Heart right ventricle (tissue), 16 donors: Measurements from ENCODE around the gene BRMS1L. TPM values are rescaled to one million over a fixed set of nuclear protein-coding genes. Genes with fewer than 3 reads are reported as not detected.

Experiments used
- ATAC-seq, 8 donors: fragments of 200-7000 bp; cut with Tn5 transposase; one replicate each; pipeline ENCODE4 v1.9.1; 2020; ENCODE audit warnings: mild to moderate bottlenecking in 8 of 8, moderate library complexity in 8 of 8, moderate number of reproducible peaks in 1 of 8
- DNase-seq, 2 donors: peaks; one replicate each; pipeline ENCODE4 v3.0.0-alpha.2; 2020
- H3K27ac ChIP-seq, 10 donors: fragments of 200-600 bp; sonication (generic) in 2 of 10; one replicate each; pipeline versions ENCODE4 v1.5.0 to v1.8.0; 2020 to 2022; ENCODE audit warnings: mild to moderate bottlenecking in 3 of 10
- H3K27me3 ChIP-seq, 7 donors: fragments of 200-600 bp; one replicate each; pipeline ENCODE4 v1.8.0; 2021 to 2022; ENCODE audit warnings: mild to moderate bottlenecking in 2 of 7
- H3K36me3 ChIP-seq, 9 donors: fragments of 200-600 bp; sonication (generic) in 1 of 9; one replicate each; pipeline versions ENCODE4 v1.5.0 to v1.8.0; 2020 to 2022; ENCODE audit warnings: mild to moderate bottlenecking in 2 of 9
- H3K4me1 ChIP-seq, 9 donors: fragments of 200-600 bp; sonication (generic) in 1 of 9; one replicate each; pipeline versions ENCODE4 v1.5.0 to v1.8.0; 2020 to 2022; ENCODE audit warnings: mild to moderate bottlenecking in 4 of 9
- H3K4me3 ChIP-seq, 10 donors: fragments of 200-600 bp; sonication (generic) in 2 of 10; one replicate each; pipeline versions ENCODE4 v1.5.0 to v1.8.0; 2020 to 2022; ENCODE audit warnings: mild to moderate bottlenecking in 7 of 10, moderate library complexity in 2 of 10
- H3K9me3 ChIP-seq, 11 donors: fragments of 200-600 bp in 10 of 11; sonication (generic) in 2 of 11; one replicate each; pipeline versions ENCODE4 v1.5.0 to v1.8.0; 2013 to 2022; ENCODE audit warnings: mild to moderate bottlenecking in 2 of 11, control low read depth in 1 of 11, moderate library complexity in 1 of 11
- WGBS, 2 donors: extraction: QIAGEN DNeasy Blood & Tissue Kit; methylation state at CpG; one replicate each; pipeline ENCODE4 v1.1.7; 2013; ENCODE audit warnings: inconsistent platforms in 1 of 2; 5-methylcytosine and 5-hydroxymethylcytosine counted together
- intact Hi-C, 10 donors: fragments of 100-400 bp; cut with DNase I; formaldehyde crosslinking; loops; one replicate each; pipeline versions ENCODE4 v1.11.1 to v1.14.2; 2022
- polyA plus RNA-seq, 2 donors: library from polyadenylated mRNA; stranded (reverse); fragments of 200-250 nt; gene quantifications; one replicate each; pipeline ENCODE4 v1.2.3, GENCODE V29; 2013
- total RNA-seq, 10 donors: library from RNA; stranded (reverse); fragmentation: NEBNext Ultra II Directional in 3 of 10; extraction: Animal tissue kit (Norgen Biotek cat#: 25700) in 3 of 10; gene quantifications; one replicate each; pipeline versions ENCODE4 v1.2.1 to v1.2.4, GENCODE V29; 2021 to 2023
- TF ChIP-seq, protein P1 (sequence below), 9 donors: fragments of 200-600 bp; sonication (generic) in 2 of 9; IDR thresholded peaks; one replicate each; pipeline versions ENCODE4 v1.5.0 to v1.8.0; 2021 to 2022; ENCODE audit warnings: antibody characterized with exemption in 9 of 9, mild to moderate bottlenecking in 5 of 9, moderate library complexity in 1 of 9
- donor health status: Arrhythmogenic right ventricular cardiomyopathy.
- donor health status: ischemic (EF 13 %, LVEDD 7.1; RV severe dilation, severe dysfunction).
- donor health status: healthy with polysubstance abuse.
- donor health status: DM: no; HTN: yes; CAD: no.
- donor health status: DM: no; HTN: no; CAD: no.
- donor health status: ischemic (EF 25% LVEDD 6.9; RV normal size, moderate dysfunction).
- donor health status: ischemic (EF 25% LVEDD 5.7; RV mildly dilated, moderate dysfunction).
- donor health status: healthy.
- donor health status: DM: yes; HTN: yes; CAD: no.
- donor health status: Ischemic cardiomyopathy.
- donor health status: ischemic (EF 35%, LVEDD 5.7; RV mildly dilated, moderate dysfunction).
- donor health status: nonischemic (EF 11% LVEDD 7.7; RV severe dilation, severe dysfunction).
- donor health status: DM: yes; HTN: yes; CAD: no.
- donor health status: PGD.
- donor health status: ischemic (EF 29% LVEDD 5.4; RV normal size, mild dysfunction).
- donor health status: nonischemic (EF 23%, LVEDD 6.1; RV moderate dilation, normal function).

The BRMS1L gene
- total and polyA plus RNA-seq, 12 donors = 2.9 to 14.0 (median 11.3) TPM

DNA sequence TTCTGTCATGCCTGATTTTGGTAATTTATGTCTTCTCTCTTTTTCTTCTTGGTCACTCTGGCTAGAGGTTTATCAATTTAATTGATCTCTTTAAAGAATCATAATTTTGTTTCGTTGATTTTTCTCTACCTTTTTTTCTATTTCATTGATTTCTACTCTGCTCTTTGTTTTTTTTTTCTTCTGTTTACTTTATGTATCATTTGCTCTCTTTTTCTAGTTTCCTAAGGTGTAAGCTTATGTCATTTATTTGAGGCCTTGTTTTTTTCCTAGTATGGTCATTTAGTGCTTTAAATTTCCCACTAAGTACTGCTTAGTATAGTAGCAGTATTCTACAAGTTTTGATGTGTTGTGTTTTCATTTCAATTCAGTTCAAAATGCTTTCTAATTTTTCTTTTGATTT lies 89.6 kb downstream of the BRMS1L start:
- no peak for DNase-seq
- H3K4me1 ChIP-seq = no peaks in the 10 kb centered on the region
- no peak overlapping the region for H3K27ac ChIP-seq
- H3K4me3 ChIP-seq = no peak overlapping the region
- H3K36me3 ChIP-seq = no peaks in the 10 kb centered on the region
- intact Hi-C loops = no loop called here
- H3K27me3 ChIP-seq = no peaks in the 10 kb centered on the region
- ATAC-seq = no peak
- TF ChIP-seq, protein P1, sequence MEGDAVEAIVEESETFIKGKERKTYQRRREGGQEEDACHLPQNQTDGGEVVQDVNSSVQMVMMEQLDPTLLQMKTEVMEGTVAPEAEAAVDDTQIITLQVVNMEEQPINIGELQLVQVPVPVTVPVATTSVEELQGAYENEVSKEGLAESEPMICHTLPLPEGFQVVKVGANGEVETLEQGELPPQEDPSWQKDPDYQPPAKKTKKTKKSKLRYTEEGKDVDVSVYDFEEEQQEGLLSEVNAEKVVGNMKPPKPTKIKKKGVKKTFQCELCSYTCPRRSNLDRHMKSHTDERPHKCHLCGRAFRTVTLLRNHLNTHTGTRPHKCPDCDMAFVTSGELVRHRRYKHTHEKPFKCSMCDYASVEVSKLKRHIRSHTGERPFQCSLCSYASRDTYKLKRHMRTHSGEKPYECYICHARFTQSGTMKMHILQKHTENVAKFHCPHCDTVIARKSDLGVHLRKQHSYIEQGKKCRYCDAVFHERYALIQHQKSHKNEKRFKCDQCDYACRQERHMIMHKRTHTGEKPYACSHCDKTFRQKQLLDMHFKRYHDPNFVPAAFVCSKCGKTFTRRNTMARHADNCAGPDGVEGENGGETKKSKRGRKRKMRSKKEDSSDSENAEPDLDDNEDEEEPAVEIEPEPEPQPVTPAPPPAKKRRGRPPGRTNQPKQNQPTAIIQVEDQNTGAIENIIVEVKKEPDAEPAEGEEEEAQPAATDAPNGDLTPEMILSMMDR (IDR thresholded peaks at IDR 0.05) = no peak
- 62 to 80% methylated on average over 1 of the region's 1 CpG for WGBS, 2 donors
- peaks cover 0 to 6% (median 0%) of the 10 kb centered on the region in 11 donors for H3K9me3 ChIP-seq

Other genes starting within 250 kb of the BRMS1L start
- 10 to 100 TPM; 29.0 to 43.6 (median 36.6) TPM for gene RALGAPA1, start 17.0 kb upstream of the BRMS1L start, total RNA-seq
- gene RALGAPA1, start 17.0 kb upstream of the BRMS1L start, polyA plus RNA-seq = 10 to 100 TPM in 1 of 2 donors, 1 to 10 TPM in 1; 7.9 to 28.2 TPM